ENCODE results near the gene DDR2. TPM values are rescaled to one million over a fixed set of nuclear protein-coding genes. Genes with fewer than 3 reads are reported as not detected.

DDR2 gene
- total and polyA plus RNA-seq, 2 of the 4 experiments (the other 2 are of a cell fraction): 66.1 to 245 TPM

DNA sequence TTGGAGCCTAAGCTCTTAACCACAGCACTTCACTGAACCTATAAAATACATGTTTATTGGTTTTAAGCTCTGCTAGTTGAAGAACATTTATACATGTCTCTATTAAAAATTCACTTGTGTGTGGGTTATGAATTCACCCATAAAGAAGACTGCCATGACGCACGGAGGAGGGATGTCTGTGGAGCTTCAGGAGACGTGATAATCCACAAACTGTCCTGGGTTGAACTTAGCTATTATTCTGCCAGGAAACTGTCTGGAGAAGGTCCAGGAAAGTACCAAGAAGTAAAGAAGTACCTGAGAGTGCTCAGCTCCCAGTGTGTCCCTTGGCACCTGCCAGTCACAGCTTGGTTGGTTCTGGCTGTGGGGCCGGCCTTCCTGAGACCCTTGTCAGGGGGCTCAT is 56.3 kb downstream of the DDR2 start:
- H3K9me1 ChIP-seq (ENCODE audit: insufficient read depth, low read length): peaks cover 35% of the 10 kb centered on the region
- H3K27ac ChIP-seq (ENCODE audit: insufficient read depth, low read length): no peak overlapping the region
- H3K14ac ChIP-seq (replicated peaks; ENCODE audit: low read depth, low read length): no peak overlapping the region
- DNase-seq (no peak), ATAC-seq (ENCODE audit: low read depth) (no peak)
- H3K4me2 ChIP-seq (ENCODE audit: low read depth, low read length): no peak overlapping the region
- H3K79me1 ChIP-seq (ENCODE audit: low read depth in 1 of 2, low read length in 2 of 2): peaks cover 43 to 83% of the 10 kb centered on the region in 2 experiments
- 100% methylated on average over 1 of the region's 4 CpGs; no CpG with 5 or more reads in 1 of the 2 experiments for WGBS, 2 experiments (ENCODE audit: extremely low coverage in 2 of 2, insufficient read length in 1 of 2)
- H4K8ac ChIP-seq (ENCODE audit: low read depth in 2 of 2, low read length in 2 of 2): no peak overlapping the region
- peaks cover 26% of the 10 kb centered on the region for H3K4me1 ChIP-seq (ENCODE audit: control insufficient read depth, insufficient read depth, low read length)
- no peaks in the 10 kb centered on the region for H3K9me3 ChIP-seq (ENCODE audit: control insufficient read depth, insufficient read depth, low read length)
- in situ Hi-C loops (cut with MboI; ENCODE audit: low sequenced_read_pairs) (no loop called here), dilution Hi-C loops (cut with HindIII; ENCODE audit: low sequenced_read_pairs, unreplicated experiment) (no loop called here), intact Hi-C loops (cut with micrococcal nuclease) (no loop called here)
- no peak overlapping the region for H3K4ac ChIP-seq (ENCODE audit: low read depth, low read length)
- no peak overlapping the region for H3K9ac ChIP-seq (ENCODE audit: low read depth, low read length)
- no peak overlapping the region for H3K56ac ChIP-seq (ENCODE audit: extremely low read depth, insufficient read depth, low read length)
- no peak overlapping the region for H3K23ac ChIP-seq (ENCODE audit: low read depth, low read length)
- H3K36me3 ChIP-seq (ENCODE audit: control insufficient read depth, insufficient read depth, low read length): peaks cover 6% of the 10 kb centered on the region
- POLR2A ChIA-PET (ENCODE audit: unreplicated experiment): no interaction called here
- TF ChIP-seq CHD1 (IDR thresholded peaks at IDR 0.05; ENCODE audit: low read depth, low read length) (no peak), MAFK (IDR thresholded peaks at IDR 0.05; ENCODE audit: low read depth, low read length) (no peak), CEBPB (IDR thresholded peaks at IDR 0.05; ENCODE audit: low read depth, low read length) (no peak), POLR2A (IDR thresholded peaks at IDR 0.05; ENCODE audit: low read depth, low read length) (no peak), MXI1 (IDR thresholded peaks at IDR 0.05; ENCODE audit: borderline replicate concordance, low read depth, low read length) (no peak), RAD21 (IDR thresholded peaks at IDR 0.05; ENCODE audit: low read length) (no peak), RCOR1 (IDR thresholded peaks at IDR 0.05; ENCODE audit: insufficient replicate concordance, low read length) (no peak), NFE2L2 (IDR thresholded peaks at IDR 0.05; ENCODE audit: low read depth, low read length) (no peak), FOS (IDR thresholded peaks at IDR 0.05; ENCODE audit: low read depth, low read length) (no peak)
- TF ChIP-seq, protein P1, sequence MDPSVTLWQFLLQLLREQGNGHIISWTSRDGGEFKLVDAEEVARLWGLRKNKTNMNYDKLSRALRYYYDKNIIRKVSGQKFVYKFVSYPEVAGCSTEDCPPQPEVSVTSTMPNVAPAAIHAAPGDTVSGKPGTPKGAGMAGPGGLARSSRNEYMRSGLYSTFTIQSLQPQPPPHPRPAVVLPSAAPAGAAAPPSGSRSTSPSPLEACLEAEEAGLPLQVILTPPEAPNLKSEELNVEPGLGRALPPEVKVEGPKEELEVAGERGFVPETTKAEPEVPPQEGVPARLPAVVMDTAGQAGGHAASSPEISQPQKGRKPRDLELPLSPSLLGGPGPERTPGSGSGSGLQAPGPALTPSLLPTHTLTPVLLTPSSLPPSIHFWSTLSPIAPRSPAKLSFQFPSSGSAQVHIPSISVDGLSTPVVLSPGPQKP (IDR thresholded peaks at IDR 0.05; ENCODE audit: borderline replicate concordance, low read depth, low read length): no peak
- TF ChIP-seq, protein P2, sequence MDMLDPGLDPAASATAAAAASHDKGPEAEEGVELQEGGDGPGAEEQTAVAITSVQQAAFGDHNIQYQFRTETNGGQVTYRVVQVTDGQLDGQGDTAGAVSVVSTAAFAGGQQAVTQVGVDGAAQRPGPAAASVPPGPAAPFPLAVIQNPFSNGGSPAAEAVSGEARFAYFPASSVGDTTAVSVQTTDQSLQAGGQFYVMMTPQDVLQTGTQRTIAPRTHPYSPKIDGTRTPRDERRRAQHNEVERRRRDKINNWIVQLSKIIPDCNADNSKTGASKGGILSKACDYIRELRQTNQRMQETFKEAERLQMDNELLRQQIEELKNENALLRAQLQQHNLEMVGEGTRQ (IDR thresholded peaks at IDR 0.05; ENCODE audit: low read depth, low read length): no peak
- H3K18ac ChIP-seq (ENCODE audit: low read depth, low read length): no peak overlapping the region
- no peaks in the 10 kb centered on the region for H3K27me3 ChIP-seq (ENCODE audit: control insufficient read depth, insufficient read depth, low read length)
- BruUV-seq (replicated peaks): no TSS peak
- H4K5ac ChIP-seq (ENCODE audit: low read depth, low read length): no peak overlapping the region
- no peak overlapping the region for H2BK5ac ChIP-seq (ENCODE audit: low read depth, low read length, poor library complexity, severe bottlenecking)
- H4K20me1 ChIP-seq (ENCODE audit: insufficient read depth, low read length): peaks cover 72% of the 10 kb centered on the region
- CTCF ChIA-PET: no interaction called here
- no peak overlapping the region for H4K91ac ChIP-seq (ENCODE audit: insufficient read depth, low read depth, low read length)
- no peak overlapping the region for H2AFZ ChIP-seq (replicated peaks; ENCODE audit: low read length, poor library complexity)
- H2BK15ac ChIP-seq (ENCODE audit: low read depth, low read length): no peak overlapping the region
- no peak overlapping the region for H2AK9ac ChIP-seq (replicated peaks; ENCODE audit: low read depth, low read length, poor library complexity)
- 0 out of 2 replicates have a peak overlapping the region, but pooled peaks have one; percentile 41 for H2AK5ac ChIP-seq (ENCODE audit: low read depth, low read length)
- no peak overlapping the region for H2BK120ac ChIP-seq (ENCODE audit: low read depth, low read length)
- H2BK20ac ChIP-seq (ENCODE audit: low read depth, low read length): peak overlapping the region; percentile 37; the same call in 1 of the 2 replicates
- no peak overlapping the region for H3K4me3 ChIP-seq (ENCODE audit: insufficient read depth, low read depth, low read length)

Data from IMR-90 (cell line).